Measurements from ENCODE around the gene IL4.

DNA sequence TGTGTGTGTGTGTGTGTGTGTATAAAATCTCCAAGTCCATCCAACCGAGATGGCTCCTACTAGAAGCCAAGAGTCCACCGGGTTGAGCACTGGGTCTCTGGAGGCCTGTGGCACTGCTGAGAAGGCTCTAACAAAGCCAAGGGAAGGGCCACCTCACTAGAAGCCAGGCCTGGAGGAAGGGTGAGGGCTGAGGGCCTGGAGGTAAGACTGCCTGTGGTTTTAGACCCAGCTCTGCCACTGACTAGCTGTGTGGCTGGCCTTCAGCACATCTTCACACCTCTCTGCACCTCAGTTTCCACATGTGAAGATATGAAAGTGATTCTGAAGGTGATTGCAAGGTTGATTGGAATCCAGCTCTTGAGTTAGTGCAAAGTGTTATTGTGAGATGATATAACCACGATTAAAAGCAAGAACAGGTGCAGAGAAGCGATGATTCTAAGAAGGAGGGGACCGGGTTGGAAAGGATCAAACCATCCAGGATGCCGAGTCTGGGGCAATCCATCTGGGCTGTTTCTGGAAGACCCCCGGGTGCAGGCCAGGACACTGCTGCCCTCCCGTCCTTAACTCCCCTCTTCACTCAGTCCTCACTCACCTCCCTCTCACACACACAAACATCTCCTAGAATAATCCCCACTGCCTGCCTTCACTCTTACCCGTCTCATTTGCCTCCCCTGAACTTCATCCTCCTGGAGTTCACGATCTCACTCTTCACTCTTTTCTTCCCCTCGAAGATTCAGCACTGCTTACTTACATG, 2.3 kb downstream of the IL4 start:
- TF ChIP-seq, protein P1, sequence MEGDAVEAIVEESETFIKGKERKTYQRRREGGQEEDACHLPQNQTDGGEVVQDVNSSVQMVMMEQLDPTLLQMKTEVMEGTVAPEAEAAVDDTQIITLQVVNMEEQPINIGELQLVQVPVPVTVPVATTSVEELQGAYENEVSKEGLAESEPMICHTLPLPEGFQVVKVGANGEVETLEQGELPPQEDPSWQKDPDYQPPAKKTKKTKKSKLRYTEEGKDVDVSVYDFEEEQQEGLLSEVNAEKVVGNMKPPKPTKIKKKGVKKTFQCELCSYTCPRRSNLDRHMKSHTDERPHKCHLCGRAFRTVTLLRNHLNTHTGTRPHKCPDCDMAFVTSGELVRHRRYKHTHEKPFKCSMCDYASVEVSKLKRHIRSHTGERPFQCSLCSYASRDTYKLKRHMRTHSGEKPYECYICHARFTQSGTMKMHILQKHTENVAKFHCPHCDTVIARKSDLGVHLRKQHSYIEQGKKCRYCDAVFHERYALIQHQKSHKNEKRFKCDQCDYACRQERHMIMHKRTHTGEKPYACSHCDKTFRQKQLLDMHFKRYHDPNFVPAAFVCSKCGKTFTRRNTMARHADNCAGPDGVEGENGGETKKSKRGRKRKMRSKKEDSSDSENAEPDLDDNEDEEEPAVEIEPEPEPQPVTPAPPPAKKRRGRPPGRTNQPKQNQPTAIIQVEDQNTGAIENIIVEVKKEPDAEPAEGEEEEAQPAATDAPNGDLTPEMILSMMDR (IDR thresholded peaks at IDR 0.05): no peak
- TF ChIP-seq POLR2A (IDR thresholded peaks at IDR 0.05): no peak

All from uterus (tissue), 2 donors.